ENCODE results near the gene TNFRSF9.
A peak's percentile ranks its signal among the peaks of the same experiment; 100 is the strongest.
"Not testable (repeated sequence)": the region's sequence is repeated elsewhere in the genome, so short reads cannot be mapped to it uniquely, and the experiment has no call there.

The TNFRSF9 gene

DNA sequence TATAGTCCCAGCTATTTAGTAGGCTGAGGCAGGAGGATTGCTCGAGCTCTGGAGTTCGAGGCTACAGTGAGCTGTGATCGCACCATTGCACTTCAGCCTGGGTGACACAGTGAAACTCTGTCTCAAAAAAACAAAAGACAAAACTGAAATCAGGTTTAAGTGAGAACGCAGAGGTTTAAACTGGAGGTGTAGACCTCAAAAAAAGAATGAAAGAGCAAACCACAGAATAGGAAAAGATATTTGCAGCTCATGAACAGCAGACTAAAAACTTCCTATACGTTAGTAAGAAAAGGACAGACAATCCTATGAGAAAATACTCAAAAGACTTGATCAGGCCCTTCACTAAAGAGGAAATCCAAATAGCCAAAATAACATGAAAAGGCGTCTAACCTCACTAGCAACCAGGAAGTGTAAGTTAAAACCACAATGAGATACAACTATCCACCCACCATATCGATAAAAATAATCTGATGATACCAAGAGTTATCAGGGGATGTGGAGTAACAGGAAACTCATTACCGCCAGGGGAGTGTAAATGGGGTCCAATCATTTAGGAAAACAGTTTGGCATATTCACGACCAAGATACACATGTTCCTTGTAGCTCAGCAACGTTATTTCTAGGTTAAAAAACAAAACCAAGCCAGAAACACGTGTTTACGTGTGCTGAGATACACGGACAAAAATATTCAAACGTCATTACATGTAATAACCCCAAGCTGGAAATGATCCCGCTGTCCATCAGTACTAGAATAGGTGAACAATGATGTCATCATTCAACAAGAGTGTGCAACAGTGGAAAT lies 9.8 kb downstream of the TNFRSF9 start:
- no peak for DNase-seq
- intact Hi-C loops (cut with DNase I) = no loop called here

GRCh38 chr1:7929637-7930036 lies 11.0 kb downstream of the TNFRSF9 start:
- no peak for DNase-seq
- intact Hi-C loops (cut with DNase I) = no loop called here

- no peak for DNase-seq
- intact Hi-C loops (cut with DNase I) = no loop called here
Observed at GRCh38 chr1:7928247-7928646, 12.4 kb downstream of the TNFRSF9 start.

DNA sequence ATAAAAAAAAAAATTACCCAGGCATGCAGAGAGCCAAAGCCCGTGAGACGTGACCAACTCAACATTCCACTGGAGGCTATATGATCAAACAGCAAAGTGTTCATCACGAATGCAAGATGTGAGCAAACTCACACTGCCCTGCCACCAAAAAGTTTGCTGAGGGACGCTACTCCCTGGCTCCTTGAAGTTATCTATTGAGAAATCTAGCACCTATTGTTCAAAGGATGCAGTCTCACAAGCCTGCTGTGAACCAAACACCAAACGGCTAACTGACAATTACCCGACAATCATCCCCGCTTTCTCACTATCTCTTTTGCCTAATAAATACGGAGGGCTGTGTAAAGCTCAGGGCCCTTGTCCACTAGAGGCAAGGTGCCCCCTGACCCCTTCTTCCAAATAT lies 13.6 kb downstream of the TNFRSF9 start:
- intact Hi-C loops (cut with DNase I); DNase-seq: not testable (repeated sequence)

DNA sequence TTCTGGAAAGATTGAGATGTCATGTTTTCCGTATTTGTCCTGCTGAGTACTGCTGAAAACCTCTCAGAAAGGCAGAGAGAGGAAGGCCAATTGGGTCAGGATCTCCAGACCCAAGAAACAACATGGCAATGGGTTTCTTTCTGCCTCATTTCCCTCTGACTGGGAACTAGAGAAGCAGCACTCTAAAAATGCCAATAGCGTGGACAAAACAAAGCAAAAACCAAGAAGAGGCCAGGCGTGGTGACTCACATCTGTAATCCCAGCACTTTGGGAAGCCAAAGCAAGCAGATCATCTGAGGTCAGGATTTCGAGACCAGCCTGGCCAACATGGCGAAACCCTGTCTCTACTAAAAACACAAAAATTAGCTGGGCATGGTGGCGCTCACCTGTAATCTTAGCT lies 18.3 kb downstream of the TNFRSF9 start:
- DNase-seq = peak in 1 of 42 donors; percentile 2
- intact Hi-C loops (cut with DNase I) = no loop called here

GRCh38 chr1:7921796-7922195 lies 18.8 kb downstream of the TNFRSF9 start:
- intact Hi-C loops (cut with DNase I) = no loop called here
- no peak for DNase-seq

- peak in 1 of 42 donors; percentile 10 for DNase-seq
- intact Hi-C loops (cut with DNase I) = no loop called here
Observed at GRCh38 chr1:7919880-7920279, 20.8 kb downstream of the TNFRSF9 start.

- DNase-seq = peak in 1 of 42 donors; percentile 6
- intact Hi-C loops (cut with DNase I) = not testable (repeated sequence)
Observed at GRCh38 chr1:7917971-7918370, 22.7 kb downstream of the TNFRSF9 start.

DNA sequence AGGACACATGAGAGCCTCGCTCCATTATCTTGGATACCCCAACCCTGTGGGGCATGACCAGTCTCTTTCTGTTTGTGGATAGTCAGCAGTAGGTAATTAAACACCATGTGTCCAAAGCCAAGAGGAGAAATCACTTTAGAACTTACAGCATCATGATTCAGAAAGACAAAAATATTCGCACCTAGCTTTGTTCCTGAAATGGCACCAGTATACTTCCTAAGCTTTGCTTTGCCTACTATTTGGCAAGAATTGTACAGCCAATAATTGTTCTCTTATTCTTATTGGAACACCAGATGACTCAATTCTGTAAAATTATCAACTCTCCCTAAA lies 24.2 kb downstream of the TNFRSF9 start:
- intact Hi-C loops (cut with DNase I) = no loop called here
- peak in 1 of 42 donors; percentile 15 for DNase-seq

GRCh38 chr1:7915826-7916500 lies 24.7 kb downstream of the TNFRSF9 start:
- peak in 2 of 42 donors; percentile 3 to 43 for DNase-seq
- intact Hi-C loops (cut with DNase I) = no loop called here

DNA sequence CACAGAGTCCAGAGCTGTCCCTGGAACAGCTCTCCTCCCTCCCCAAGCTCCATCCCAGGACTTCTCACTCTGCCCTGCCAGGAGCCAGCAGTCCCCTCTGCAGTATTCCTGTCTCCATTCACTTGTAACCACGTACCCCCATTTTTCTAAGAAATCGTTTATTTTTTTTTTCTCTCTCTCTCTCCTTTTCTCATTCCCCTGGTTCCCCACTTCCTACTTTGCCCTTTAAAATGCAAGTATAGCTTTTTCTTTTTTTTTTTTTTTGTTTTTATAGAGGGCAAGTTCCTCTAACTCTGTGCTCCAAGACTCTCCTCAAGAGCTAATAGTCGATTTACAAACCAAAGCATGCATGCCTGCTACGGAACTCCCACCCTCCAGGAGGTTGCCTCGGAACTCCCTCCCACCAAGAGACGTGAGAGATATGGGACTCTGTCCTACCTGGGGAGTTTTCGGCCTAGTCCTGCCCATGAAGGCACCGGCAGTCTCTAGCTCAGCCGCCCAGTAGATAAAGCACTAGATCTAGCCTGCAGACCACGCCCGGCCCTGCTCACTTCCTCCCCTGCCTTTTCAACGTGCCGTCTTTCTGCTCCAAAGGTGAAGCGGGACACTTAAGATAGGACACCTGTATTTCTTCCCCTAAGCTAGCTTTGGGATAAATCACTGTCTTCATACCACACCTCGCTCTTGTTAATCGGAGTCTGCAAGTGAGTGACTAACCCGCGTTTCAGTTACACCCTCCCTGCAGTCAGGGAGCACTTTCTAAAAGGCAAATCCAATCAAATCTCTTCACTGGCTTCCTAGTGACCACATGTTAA lies 27.7 kb downstream of the TNFRSF9 start:
- DNase-seq = no peak
- intact Hi-C loops (cut with DNase I) = no loop called here

DNA sequence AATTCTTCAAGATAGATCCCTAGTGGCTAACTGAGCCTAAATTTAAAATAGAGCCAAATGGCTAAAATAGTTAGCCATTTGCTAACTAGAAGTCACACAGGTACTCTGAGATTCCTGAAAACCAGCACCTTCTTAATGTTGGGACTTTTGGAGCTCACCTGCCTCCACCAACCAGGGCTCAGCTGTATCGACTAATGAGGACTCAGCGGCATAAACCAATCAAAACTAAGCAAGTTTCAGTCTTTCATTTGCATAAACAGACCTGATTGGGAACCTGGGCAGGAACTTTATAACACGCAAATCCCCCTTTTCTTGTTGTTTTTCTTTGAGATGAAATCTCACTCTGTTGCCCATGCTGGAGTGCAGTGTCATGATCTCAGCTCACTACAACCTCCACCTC lies 28.5 kb downstream of the TNFRSF9 start:
- intact Hi-C loops (cut with DNase I) = no loop called here
- no peak for DNase-seq

- intact Hi-C loops (cut with DNase I) = no loop called here
Observed at GRCh38 chr1:7905262-7905661, 35.4 kb downstream of the TNFRSF9 start.

DNA sequence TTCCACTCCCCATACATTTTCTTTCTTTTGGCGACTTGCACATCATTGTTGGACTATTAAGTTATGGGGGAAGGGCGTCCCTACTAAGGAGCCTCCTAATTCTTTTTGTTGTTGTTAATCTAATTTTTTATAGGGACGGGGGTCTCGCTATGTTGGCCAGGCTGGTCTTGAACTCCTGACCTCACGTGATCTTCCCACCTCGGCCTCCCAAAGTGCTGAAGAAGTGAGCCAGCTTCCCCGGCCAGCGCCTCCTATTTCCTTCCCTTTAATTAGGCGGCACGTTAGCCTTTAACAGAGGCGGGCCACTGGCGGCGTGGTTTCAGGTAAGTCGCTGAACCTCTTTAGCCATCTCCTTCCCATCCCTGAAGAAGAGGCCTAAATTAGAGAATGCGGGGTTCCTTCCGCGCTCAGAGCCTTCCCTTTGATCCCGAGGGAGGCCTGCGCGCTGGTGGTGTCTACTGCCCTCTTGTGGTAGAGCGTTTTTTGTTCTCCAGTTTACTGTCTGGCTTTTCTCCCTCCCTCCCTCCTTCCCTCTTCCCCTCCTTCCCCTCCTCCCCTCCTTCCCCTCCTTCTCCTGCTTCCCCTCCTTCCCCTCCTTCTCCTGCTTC lies 38.1 kb downstream of the TNFRSF9 start:
- DNase-seq = peak; percentile 28 to 87 (median 71)
- intact Hi-C loops (cut with DNase I) = loop anchor here (5.0 kb wide), 1 partner anchor 235 kb away; no protein-coding TSS in a partner anchor

More at GRCh38 chr1:7905262-7905661, 35.4 kb downstream of the TNFRSF9 start:
- DNase-seq = no peak

DNA sequence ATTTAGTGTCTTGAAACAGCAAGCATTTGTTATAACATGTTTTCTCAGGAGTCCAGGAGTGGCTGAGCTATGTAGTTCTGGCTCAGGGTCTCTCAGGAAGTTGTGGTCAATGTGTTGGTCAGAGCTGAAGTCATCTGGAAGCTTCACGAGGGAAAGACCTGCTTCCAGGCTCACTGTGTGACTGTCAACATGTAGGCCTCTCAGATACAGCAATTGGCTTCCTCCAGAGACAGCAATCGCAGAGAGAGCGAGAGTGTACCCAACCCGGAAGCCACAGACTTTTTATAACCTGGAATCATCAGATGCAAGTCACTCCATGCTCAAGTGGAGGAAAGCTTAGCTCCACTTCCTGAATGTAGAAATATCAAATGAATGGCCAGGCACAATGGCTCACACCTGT lies 40.9 kb downstream of the TNFRSF9 start:
- intact Hi-C loops (cut with DNase I) = loop anchor here (5.0 kb wide), 1 partner anchor 232 kb away; no protein-coding TSS in a partner anchor
- peak in 1 of 42 donors; percentile 31 for DNase-seq

GRCh38 chr1:7898962-7899361 lies 41.7 kb downstream of the TNFRSF9 start:
- intact Hi-C loops (cut with DNase I) = no loop called here
- DNase-seq = peak in 1 of 42 donors; percentile 8

- DNase-seq = no peak
- intact Hi-C loops (cut with DNase I) = no loop called here
Observed at GRCh38 chr1:7896994-7897393, 43.6 kb downstream of the TNFRSF9 start.

- DNase-seq = peak in 4 of 42 donors; percentile 16 to 69 (median 42)
- intact Hi-C loops (cut with DNase I) = no loop called here
Observed at GRCh38 chr1:7893529-7894180, 47.0 kb downstream of the TNFRSF9 start.

DNA sequence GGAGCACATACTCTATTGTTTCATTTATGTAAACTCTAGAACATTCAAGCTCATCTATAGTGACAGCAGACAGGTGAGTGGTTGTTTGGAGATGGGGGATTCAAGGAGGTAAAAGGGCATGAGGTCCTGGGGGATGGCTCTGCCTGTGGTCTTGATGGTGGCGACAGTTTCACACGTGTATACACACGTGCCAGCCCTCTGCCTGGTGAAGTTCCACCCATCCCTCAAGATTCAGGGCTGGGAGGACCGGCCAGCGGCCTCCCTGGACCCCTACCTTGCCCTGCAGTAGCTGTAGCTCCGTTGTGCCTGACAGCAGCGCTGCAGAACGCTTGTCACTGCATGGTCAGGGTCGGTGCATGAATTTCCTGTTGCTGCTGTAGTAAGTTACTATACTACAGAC lies 48.8 kb downstream of the TNFRSF9 start:
- DNase-seq = peak in 1 of 42 donors; percentile 16
- intact Hi-C loops (cut with DNase I) = no loop called here
